Gastrocnemius medialis (tissue), 4 donors: ENCODE results near the gene SSU72.

Experiments
- CTCF ChIP-seq, 5 experiments: fragments of 450-650 bp in 3 of 5; fragments of 200-600 bp in 2 of 5; sonication (generic) in 2 of 5; IDR thresholded peaks in 4 of 5; conservative IDR thresholded peaks in 1 of 5; 1 replicate in 4 of 5; 2 replicates in 1 of 5; pipeline ENCODE4 v1.5.1; 2016 to 2019; ENCODE audit warnings: antibody characterized with exemption in 5 of 5, mild to moderate bottlenecking in 3 of 5, moderate library complexity in 3 of 5
- POLR2A ChIP-seq, 2 donors: fragments of 450-650 bp; IDR thresholded peaks; one replicate each; pipeline ENCODE4 v1.6.1; 2017; ENCODE audit warnings: antibody characterized with exemption in 2 of 2, mild to moderate bottlenecking in 2 of 2, moderate library complexity in 2 of 2

GRCh38 chr1:1540090-1540817, 34.4 kb downstream of the SSU72 start, which contains the start of gene TMEM240:
- TF ChIP-seq POLR2A (IDR thresholded peaks at IDR 0.05) (peak in 1 of 2 donors; percentile 20), CTCF (IDR thresholded peaks at IDR 0.05 in 4 of 5, conservative IDR thresholded peaks at IDR 0.05 in 1 of 5) (no peak)
